CD14-positive monocyte (primary cell): ENCODE measurements around the gene TMEM18. TPM values are rescaled to one million over a fixed set of nuclear protein-coding genes. Genes with fewer than 3 reads are reported as not detected.

Source experiments
- DNase-seq, 3 donors: peaks; one replicate each; pipeline ENCODE4 v3.0.0-alpha.2; 2011 to 2022
- H2AFZ ChIP-seq: 2 replicates; pipeline ENCODE4 v1.6.0; 2012; ENCODE audit warnings: mild to moderate bottlenecking, low read depth, low read length, inconsistent platforms; ENCODE audit not compliant: insufficient read depth, poor library complexity, severe bottlenecking
- H3K27ac ChIP-seq, 2 donors: 1 replicate in 1 of 2; 2 replicates in 1 of 2; pipeline ENCODE4 v1.5.1; 2012 to 2013; ENCODE audit warnings: low read length in 2 of 2, control low read depth in 1 of 2, inconsistent platforms in 1 of 2, low read depth in 1 of 2, mild to moderate bottlenecking in 1 of 2
- H3K27me3 ChIP-seq, 2 donors: one replicate each; pipeline versions ENCODE4 v1.6.0 to v1.6.1; 2011 to 2013; ENCODE audit warnings: low read length in 2 of 2; ENCODE audit not compliant: control insufficient read depth in 2 of 2, insufficient read depth in 2 of 2
- H3K36me3 ChIP-seq, 2 donors: replicated peaks in 1 of 2; 1 replicate in 1 of 2; 2 replicates in 1 of 2; pipeline versions ENCODE4 v1.5.1 to v1.6.1; 2012 to 2013; ENCODE audit warnings: low read length in 2 of 2, control low read depth in 1 of 2, inconsistent platforms in 1 of 2, mild to moderate bottlenecking in 1 of 2; ENCODE audit not compliant: insufficient read depth in 2 of 2, control insufficient read depth in 1 of 2
- H3K4me1 ChIP-seq, 2 donors: 1 replicate in 1 of 2; 2 replicates in 1 of 2; pipeline versions ENCODE4 v1.5.1 to v1.6.1; 2012 to 2013; ENCODE audit warnings: low read length in 2 of 2, control low read depth in 1 of 2, inconsistent platforms in 1 of 2, mild to moderate bottlenecking in 1 of 2, moderate library complexity in 1 of 2; ENCODE audit not compliant: insufficient read depth in 2 of 2, control insufficient read depth in 1 of 2
- H3K4me2 ChIP-seq: replicated peaks from 2 replicates; pipeline ENCODE3; 2012; ENCODE audit warnings: low read length, moderate library complexity, mild to moderate bottlenecking; ENCODE audit not compliant: poor library complexity, severe bottlenecking; ENCODE audit errors: extremely low read depth
- H3K4me3 ChIP-seq, 3 experiments: fragments of 200-600 bp in 1 of 3; sonication (generic) in 1 of 3; replicated peaks in 1 of 3; 1 replicate in 2 of 3; 2 replicates in 1 of 3; pipeline ENCODE4 v1.5.1; 2011 to 2013; ENCODE audit warnings: low read length in 3 of 3, mild to moderate bottlenecking in 3 of 3, control low read depth in 2 of 3, low read depth in 2 of 3, inconsistent platforms in 1 of 3, moderate library complexity in 1 of 3
- H3K79me2 ChIP-seq: 2 replicates; pipeline ENCODE4 v1.6.0; 2012; ENCODE audit warnings: mild to moderate bottlenecking, control low read depth, inconsistent platforms, low read length, moderate library complexity; ENCODE audit not compliant: insufficient read depth
- H3K9ac ChIP-seq: 2 replicates; pipeline ENCODE4 v1.6.0; 2017; ENCODE audit warnings: low read length, mild to moderate bottlenecking; ENCODE audit not compliant: insufficient read depth, poor library complexity, severe bottlenecking
- H3K9me3 ChIP-seq, 2 donors: replicated peaks in 1 of 2; 1 replicate in 1 of 2; 2 replicates in 1 of 2; pipeline versions ENCODE4 v1.5.1 to v1.6.1; 2012 to 2013; ENCODE audit warnings: low read length in 2 of 2, control low read depth in 1 of 2; ENCODE audit not compliant: control insufficient read depth in 1 of 2, insufficient read depth in 1 of 2
- H4K20me1 ChIP-seq: 2 replicates; pipeline ENCODE4 v1.6.0; 2012; ENCODE audit warnings: mild to moderate bottlenecking, low read length, control low read depth, moderate library complexity; ENCODE audit not compliant: insufficient read depth
- H3K27ac Mint-ChIP-seq, 7 donors: one replicate each; pipeline ENCODE4 v1.8.0; 2020; ENCODE audit warnings: mild to moderate bottlenecking in 7 of 7, mixed read lengths in 7 of 7, moderate library complexity in 6 of 7, inconsistent platforms in 2 of 7
- H3K27me3 Mint-ChIP-seq, 3 donors: one replicate each; pipeline ENCODE4 v1.8.0; 2021 to 2022; ENCODE audit warnings: low read depth in 3 of 3, mild to moderate bottlenecking in 3 of 3, mixed read lengths in 3 of 3, moderate library complexity in 3 of 3, inconsistent platforms in 1 of 3
- H3K36me3 Mint-ChIP-seq, 2 donors: one replicate each; pipeline ENCODE4 v1.8.0; 2020; ENCODE audit warnings: mixed read lengths in 2 of 2, inconsistent platforms in 1 of 2, mild to moderate bottlenecking in 1 of 2
- H3K4me1 Mint-ChIP-seq: one replicate; pipeline ENCODE4 v1.8.0; 2020; ENCODE audit warnings: mild to moderate bottlenecking, mixed read lengths
- H3K4me3 Mint-ChIP-seq, 2 donors: one replicate each; pipeline ENCODE4 v1.8.0; 2020; ENCODE audit warnings: mild to moderate bottlenecking in 2 of 2, mixed read lengths in 2 of 2, moderate library complexity in 1 of 2
- H3K9me3 Mint-ChIP-seq, 7 donors: one replicate each; pipeline ENCODE4 v1.8.0; 2020 to 2022; ENCODE audit warnings: mixed read lengths in 7 of 7, mild to moderate bottlenecking in 6 of 7, moderate library complexity in 6 of 7, inconsistent platforms in 2 of 7
- CTCF ChIP-seq: fragments of 200-600 bp; IDR thresholded peaks from one replicate; pipeline ENCODE4 v1.8.0; 2022; ENCODE audit warnings: antibody characterized with exemption, mild to moderate bottlenecking
- WGBS: methylation state at CpG from one replicate; pipeline ENCODE4 v1.1.5; 2013; ENCODE audit warnings: missing lambda C conversion rate; ENCODE audit not compliant: insufficient coverage; 5-methylcytosine and 5-hydroxymethylcytosine counted together
- intact Hi-C, 2 donors: fragments of 100-400 bp; cut with micrococcal nuclease; formaldehyde crosslinking; loops; one replicate each; pipeline versions ENCODE4 v1.15.0 to v1.15.1; 2023
- polyA plus RNA-seq, 3 donors: library from polyadenylated mRNA; depleted of rRNA in 1 of 3; unstranded in 2 of 3; stranded (reverse) in 1 of 3; fragments of 300-500 nt in 2 of 3; fragments of >200 nt in 1 of 3; fragmentation: Illumina TruSeq in 2 of 3; gene quantifications; 1 replicate in 2 of 3; 2 replicates in 1 of 3; pipeline ENCODE4 v1.2.3, GENCODE V29; 2012 to 2021

Gene TMEM18
- polyA plus RNA-seq, 3 donors: 9.3 to 23.5 (median 21.8) TPM

- no peak for DNase-seq
- intact Hi-C loops: no loop called here
- Mint-ChIP-seq H3K27me3 (peaks cover 1 to 8% (median 4%) of the 10 kb centered on the region in 3 donors), H3K4me1 (peaks cover 10% of the 10 kb centered on the region), H3K9me3 (peaks cover 14 to 22% (median 17%) of the 10 kb centered on the region in 7 donors), H3K27ac (no peak overlapping the region), H3K36me3 (peaks cover 33 to 38% of the 10 kb centered on the region in 2 donors), H3K4me3 (no peak overlapping the region)
- Histone ChIP-seq H3K4me2 (no peak overlapping the region), H3K9me3 (peaks cover 14% of the 10 kb centered on the region in 2 donors), H3K9ac (no peak overlapping the region), H4K20me1 (no peaks in the 10 kb centered on the region), H3K27me3 (no peaks in the 10 kb centered on the region), H3K4me3 (no peak overlapping the region), H2AFZ (no peak overlapping the region), H3K27ac (no peak overlapping the region), H3K79me2 (no peaks in the 10 kb centered on the region), H3K4me1 (peaks cover 0 to 2% of the 10 kb centered on the region in 2 donors), H3K36me3 (peaks cover 10 to 35% of the 10 kb centered on the region in 2 donors)
- TF ChIP-seq CTCF: no peak
- WGBS: 86% methylated on average over 11 of the region's 13 CpGs
These were observed 14.0 kb downstream of the TMEM18 start for GRCh38 chr2:663221-663620.

GRCh38 chr2:661360-661635, 15.9 kb downstream of the TMEM18 start:
- peaks cover 9 to 11% of the 10 kb centered on the region in 2 donors for H3K9me3 ChIP-seq
- TF ChIP-seq CTCF: no peak
- H3K27me3 ChIP-seq: no peaks in the 10 kb centered on the region
- H3K79me2 ChIP-seq: no peaks in the 10 kb centered on the region
- Mint-ChIP-seq H3K4me1 (peaks cover 10% of the 10 kb centered on the region), H3K27me3 (peaks cover 1 to 8% (median 6%) of the 10 kb centered on the region in 3 donors), H3K9me3 (peaks cover 10 to 15% (median 13%) of the 10 kb centered on the region in 7 donors), H3K4me3 (no peak overlapping the region), H3K27ac (no peak overlapping the region), H3K36me3 (peaks cover 15 to 23% of the 10 kb centered on the region in 2 donors)
- H3K27ac ChIP-seq: no peak overlapping the region
- DNase-seq: no peak
- 90% methylated on average over 9 of the region's 12 CpGs for WGBS
- H3K9ac ChIP-seq: no peak overlapping the region
- H3K36me3 ChIP-seq: peaks cover 0 to 16% of the 10 kb centered on the region in 2 donors
- H2AFZ ChIP-seq: no peak overlapping the region
- no peak overlapping the region for H3K4me3 ChIP-seq
- intact Hi-C loops: no loop called here
- H4K20me1 ChIP-seq: no peaks in the 10 kb centered on the region
- no peak overlapping the region for H3K4me2 ChIP-seq
- H3K4me1 ChIP-seq: peaks cover 0 to 2% of the 10 kb centered on the region in 2 donors
